Esophagus muscularis mucosa (tissue), 4 donors: ENCODE results near the gene PDP2. TPM values are rescaled to one million over a fixed set of nuclear protein-coding genes. Genes with fewer than 3 reads are reported as not detected.
A peak's percentile ranks its signal among the peaks of the same experiment; 100 is the strongest.

Experiments used
- DNase-seq: peaks from one replicate; pipeline ENCODE4 v3.0.0-alpha.2; 2017; ENCODE audit errors: extremely low spot score
- H3K27ac ChIP-seq, 4 donors: fragments of 200-600 bp; sonication (generic); replicated peaks in 1 of 4; 1 replicate in 3 of 4; 2 replicates in 1 of 4; pipeline ENCODE4 v1.5.1; 2016 to 2019; ENCODE audit warnings: mild to moderate bottlenecking in 1 of 4
- H3K27me3 ChIP-seq, 4 donors: fragments of 200-600 bp; sonication (generic); one replicate each; pipeline versions ENCODE4 v1.5.1 to v1.6.0; 2016 to 2019
- H3K36me3 ChIP-seq, 4 donors: fragments of 200-600 bp; sonication (generic); one replicate each; pipeline ENCODE4 v1.5.1; 2016 to 2019
- H3K4me1 ChIP-seq, 4 donors: fragments of 200-600 bp; sonication (generic); one replicate each; pipeline ENCODE4 v1.5.1; 2016 to 2019
- H3K4me3 ChIP-seq, 4 donors: fragments of 200-600 bp; sonication (generic); 1 replicate in 2 of 4; 2 replicates in 2 of 4; pipeline ENCODE4 v1.5.1; 2016 to 2019; ENCODE audit warnings: mild to moderate bottlenecking in 4 of 4, moderate library complexity in 1 of 4
- H3K9me3 ChIP-seq, 4 donors: fragments of 200-600 bp; sonication (generic); 1 replicate in 3 of 4; 2 replicates in 1 of 4; pipeline ENCODE4 v1.5.1; 2016 to 2019
- CTCF ChIP-seq, 3 experiments: fragments of 200-600 bp in 2 of 3; fragments of 450-650 bp in 1 of 3; sonication (generic) in 2 of 3; IDR thresholded peaks; one replicate each; pipeline ENCODE4 v1.5.1; 2017 to 2019; ENCODE audit warnings: antibody characterized with exemption in 3 of 3, mild to moderate bottlenecking in 2 of 3, moderate library complexity in 1 of 3
- EP300 ChIP-seq: sonication (generic); formaldehyde crosslinking; IDR thresholded peaks from one replicate; pipeline ENCODE4 v1.6.1; 2017; ENCODE audit warnings: antibody characterized with exemption
- POLR2A ChIP-seq: fragments of 450-650 bp; IDR thresholded peaks from one replicate; pipeline ENCODE4 v1.6.1; 2017; ENCODE audit warnings: antibody characterized with exemption, moderate library complexity, mild to moderate bottlenecking, low read depth
- POLR2AphosphoS5 ChIP-seq, 2 donors: sonication (generic); formaldehyde crosslinking; IDR thresholded peaks; one replicate each; pipeline ENCODE4 v1.6.1; 2017; ENCODE audit warnings: antibody characterized with exemption in 2 of 2
- WGBS: methylation state at CpG from one replicate; pipeline ENCODE4 v1.1.5; 2018; 5-methylcytosine and 5-hydroxymethylcytosine counted together
- intact Hi-C: fragments of 100-400 bp; cut with DNase I; formaldehyde crosslinking; loops from one replicate; pipeline ENCODE4 v1.15.1; 2023
- total RNA-seq, 4 donors: library from RNA; depleted of rRNA; stranded (reverse); fragments of >200 nt; gene quantifications; one replicate each; pipeline versions ENCODE4 v1.1.0 to v1.2.1, GENCODE V29; 2016

Gene PDP2
- total RNA-seq, 4 donors from 2014 or later = 5.5 to 9.3 (median 7.6) TPM

DNA sequence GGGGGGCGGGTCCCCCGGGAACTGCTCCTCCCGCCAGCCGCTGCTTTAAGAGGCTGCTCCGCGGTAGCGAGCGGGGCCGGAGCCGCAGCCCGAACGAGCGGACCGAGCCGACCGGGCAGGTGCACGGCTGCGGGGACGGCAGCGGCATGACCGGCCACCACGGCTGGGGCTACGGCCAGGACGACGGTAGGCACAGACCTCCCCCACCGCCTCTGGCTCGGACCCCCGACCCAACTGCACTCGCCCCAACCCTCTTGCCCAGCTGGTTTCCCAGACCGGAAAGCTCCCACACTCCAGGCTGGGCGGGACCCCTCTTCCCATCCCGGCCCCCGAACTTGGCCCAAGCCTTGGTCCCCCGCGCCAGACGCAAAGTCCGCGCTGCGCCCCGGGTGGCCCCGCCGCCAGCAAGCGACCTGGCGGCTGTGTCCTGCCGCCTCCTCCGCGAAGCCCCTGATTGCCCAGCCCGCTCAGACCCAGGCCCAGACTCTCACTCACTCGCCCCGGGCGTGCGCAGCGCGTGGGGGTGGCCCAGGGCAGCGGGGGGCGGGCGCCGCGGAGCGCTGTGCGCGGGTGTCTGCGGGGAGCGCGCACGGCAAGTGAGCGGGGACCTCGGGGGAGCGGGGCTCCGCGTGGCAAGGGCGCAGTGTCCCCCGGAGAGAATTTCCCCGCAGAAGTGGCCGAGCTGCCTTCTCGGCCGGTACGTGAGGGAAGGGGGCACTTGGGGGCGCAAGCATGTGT lies 35.8 kb upstream of the PDP2 start, which contains the start of gene CA7:
Gene CA7 (plus strand): TSS at position 73 of the 738 bp plus-strand sequence. CDS start 74 bp downstream, at position 147.
- no peaks in the 10 kb centered on the region for H3K9me3 ChIP-seq
- H3K4me3 ChIP-seq = peak within 1 kb of the TSS; percentile 45 to 58 (median 52)
- TF ChIP-seq EP300 (no peak), CTCF (IDR thresholded peaks at IDR 0.05) (no peak), POLR2AphosphoS5 (IDR thresholded peaks at IDR 0.05) (no peak), POLR2A (no peak)
- DNase-seq = no peak
- H3K36me3 ChIP-seq = no peaks in the 10 kb centered on the region
- WGBS = 0% methylated on average over 25 of the region's 79 CpGs
- H3K4me1 ChIP-seq = peaks cover 11 to 23% (median 22%) of the 10 kb centered on the region in 4 donors
- no peak within 1 kb of the TSS for H3K27ac ChIP-seq
- intact Hi-C loops = no loop called here
- peaks cover 4 to 58% (median 18%) of the 10 kb centered on the region in 4 donors for H3K27me3 ChIP-seq

- 12% methylated on average over 9 of the region's 10 CpGs for WGBS
- Histone ChIP-seq H3K9me3 (no peaks in the 10 kb centered on the region), H3K27ac (no peak overlapping the region), H3K36me3 (no peaks in the 10 kb centered on the region), H3K4me1 (peaks cover 11 to 23% (median 22%) of the 10 kb centered on the region in 4 donors), H3K4me3 (peak overlapping the region; percentile 45 to 58 (median 52)), H3K27me3 (peaks cover 4 to 58% (median 18%) of the 10 kb centered on the region in 4 donors)
- TF ChIP-seq CTCF (IDR thresholded peaks at IDR 0.05) (no peak), POLR2AphosphoS5 (IDR thresholded peaks at IDR 0.05) (no peak), POLR2A (no peak), EP300 (no peak)
- DNase-seq = no peak
- intact Hi-C loops = no loop called here
Measured at GRCh38 chr16:66845080-66845410, 35.3 kb upstream of the PDP2 start.

GRCh38 chr16:66845791-66846221 lies 34.5 kb upstream of the PDP2 start:
- Histone ChIP-seq H3K9me3 (no peaks in the 10 kb centered on the region), H3K27ac (no peak overlapping the region), H3K27me3 (peaks cover 4 to 65% (median 18%) of the 10 kb centered on the region in 4 donors), H3K36me3 (no peaks in the 10 kb centered on the region), H3K4me3 (no peak overlapping the region), H3K4me1 (peaks cover 11 to 23% (median 22%) of the 10 kb centered on the region in 4 donors)
- intact Hi-C loops = no loop called here
- DNase-seq = no peak
- WGBS = 69% methylated on average over 9 of the region's 9 CpGs
- TF ChIP-seq POLR2A = no peak
- no peak for TF ChIP-seq EP300
- no peak for TF ChIP-seq POLR2AphosphoS5 (IDR thresholded peaks at IDR 0.05)
- TF ChIP-seq CTCF (IDR thresholded peaks at IDR 0.05) = no peak

- Histone ChIP-seq H3K4me3 (no peak overlapping the region), H3K27ac (no peak overlapping the region), H3K9me3 (no peaks in the 10 kb centered on the region), H3K27me3 (peaks cover 4 to 65% (median 18%) of the 10 kb centered on the region in 4 donors), H3K36me3 (no peaks in the 10 kb centered on the region), H3K4me1 (peaks cover 11 to 23% (median 22%) of the 10 kb centered on the region in 4 donors)
- DNase-seq = no peak
- 86% methylated on average over 1 of the region's 1 CpG for WGBS
- TF ChIP-seq POLR2A (no peak), EP300 (no peak)
- intact Hi-C loops = no loop called here
Measured at GRCh38 chr16:66846266-66846665, 34.0 kb upstream of the PDP2 start.

- 98% methylated on average over 6 of the region's 6 CpGs for WGBS
- intact Hi-C loops = no loop called here
- H3K4me1 ChIP-seq = peaks cover 11 to 23% (median 22%) of the 10 kb centered on the region in 4 donors
- peaks cover 4 to 65% (median 18%) of the 10 kb centered on the region in 4 donors for H3K27me3 ChIP-seq
- no peak overlapping the region for H3K27ac ChIP-seq
- DNase-seq = no peak
- TF ChIP-seq POLR2A (no peak), POLR2AphosphoS5 (IDR thresholded peaks at IDR 0.05) (no peak), EP300 (no peak), CTCF (IDR thresholded peaks at IDR 0.05) (no peak)
- no peaks in the 10 kb centered on the region for H3K36me3 ChIP-seq
- H3K9me3 ChIP-seq = no peaks in the 10 kb centered on the region
- H3K4me3 ChIP-seq = no peak overlapping the region
Measured at GRCh38 chr16:66846831-66847230, 33.5 kb upstream of the PDP2 start.
